Esophagus squamous epithelium (tissue), 5 donors: Measurements from ENCODE around the gene HOGA1. TPM values are rescaled to one million over a fixed set of nuclear protein-coding genes. Genes with fewer than 3 reads are reported as not detected.

Source experiments
- DNase-seq: peaks from one replicate; lab custom pipeline; 2025; lab: John Stamatoyannopoulos, UW
- H3K27ac ChIP-seq, 4 donors: fragments of 200-600 bp; sonication (generic); one replicate each; pipeline ENCODE4 v1.5.1; 2016 to 2019; ENCODE audit warnings: mild to moderate bottlenecking in 1 of 4
- H3K27me3 ChIP-seq, 4 donors: fragments of 200-600 bp; sonication (generic); 1 replicate in 3 of 4; 2 replicates in 1 of 4; pipeline versions ENCODE4 v1.5.1 to v1.6.0; 2017 to 2021; ENCODE audit warnings: antibody characterized with exemption in 1 of 4
- H3K36me3 ChIP-seq, 3 donors: fragments of 200-600 bp; sonication (generic); one replicate each; pipeline ENCODE4 v1.5.1; 2016 to 2019
- H3K4me1 ChIP-seq, 3 donors: fragments of 200-600 bp; sonication (generic); one replicate each; pipeline ENCODE4 v1.5.1; 2017 to 2019
- H3K4me3 ChIP-seq, 4 donors: fragments of 200-600 bp; sonication (generic); 1 replicate in 3 of 4; 2 replicates in 1 of 4; pipeline ENCODE4 v1.5.1; 2016 to 2019; ENCODE audit warnings: mild to moderate bottlenecking in 2 of 4, moderate library complexity in 1 of 4
- H3K9me3 ChIP-seq, 3 donors: fragments of 200-600 bp; sonication (generic); one replicate each; pipeline ENCODE4 v1.5.1; 2016 to 2019
- POLR2A ChIP-seq, 4 donors: fragments of 450-650 bp; IDR thresholded peaks; one replicate each; pipeline ENCODE4 v1.6.1; 2017; ENCODE audit warnings: antibody characterized with exemption in 4 of 4, mild to moderate bottlenecking in 4 of 4, moderate library complexity in 3 of 4
- WGBS, 2 donors: methylation state at CpG; one replicate each; pipeline ENCODE4 v1.1.5; 2018; 5-methylcytosine and 5-hydroxymethylcytosine counted together
- intact Hi-C: fragments of 100-400 bp; cut with DNase I; formaldehyde crosslinking; loops from one replicate; pipeline ENCODE4 v1.15.0; 2022
- total RNA-seq, 4 donors: library from RNA; depleted of rRNA; stranded (reverse); fragments of >200 nt; gene quantifications; one replicate each; pipeline ENCODE4 v1.1.0, GENCODE V29; 2016
- TF ChIP-seq, protein P1 (sequence below), 6 experiments: fragments of 450-650 bp in 4 of 6; fragments of 200-600 bp in 2 of 6; sonication (generic) in 2 of 6; IDR thresholded peaks; one replicate each; pipeline ENCODE4 v1.5.1; 2016 to 2019; ENCODE audit warnings: antibody characterized with exemption in 6 of 6, mild to moderate bottlenecking in 4 of 6, moderate library complexity in 4 of 6
- donor health status: DM: yes; HTN: yes; CAD: no.

HOGA1 gene
- total RNA-seq, 4 donors from 2014 or later: 0.62 to 1.1 (median 1.1) TPM

DNA sequence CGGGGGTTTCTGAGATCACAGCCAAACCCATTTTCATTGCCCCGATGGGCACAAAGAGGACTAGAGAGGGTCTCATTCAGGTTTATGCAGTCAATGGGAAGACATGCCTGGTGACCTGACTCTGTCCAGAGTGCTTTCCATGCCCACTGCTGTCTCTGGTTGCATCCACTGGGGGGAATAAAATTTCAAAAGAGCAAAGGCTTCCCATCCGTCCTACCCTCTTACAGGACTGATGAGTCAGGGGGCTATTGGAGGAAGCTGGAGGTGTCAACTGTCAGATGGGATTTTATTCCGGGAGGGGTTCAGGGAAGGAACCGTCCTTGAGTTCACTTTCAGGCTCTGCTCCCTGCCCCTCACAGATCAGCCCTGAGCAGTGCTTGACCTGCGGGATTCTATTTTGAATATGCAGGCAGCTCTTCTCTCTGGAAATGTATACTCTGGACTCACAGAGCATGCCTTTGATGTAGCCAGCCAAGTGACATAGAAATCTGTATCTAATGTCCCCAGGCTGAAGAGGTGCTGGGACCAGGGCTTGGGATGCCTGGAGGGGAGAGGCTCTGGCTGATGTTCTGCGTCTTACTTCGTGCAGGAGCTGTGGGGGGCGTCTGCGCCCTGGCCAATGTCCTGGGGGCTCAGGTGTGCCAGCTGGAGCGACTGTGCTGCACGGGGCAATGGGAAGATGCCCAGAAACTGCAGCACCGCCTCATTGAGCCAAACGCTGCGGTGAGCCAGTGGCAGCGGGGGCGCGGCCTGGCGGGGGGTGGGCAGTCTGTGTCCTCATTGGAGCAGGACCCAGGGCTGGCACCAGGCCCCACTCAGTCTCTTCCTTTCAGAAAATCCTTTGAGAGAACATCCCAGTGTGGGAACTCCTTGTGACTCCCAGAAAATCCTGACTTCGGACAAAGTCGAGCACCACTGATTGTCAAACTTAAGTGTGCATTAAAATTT is 17.4 kb downstream of the HOGA1 start:
- no peaks in the 10 kb centered on the region for H3K36me3 ChIP-seq
- peaks cover 0 to 6% (median 0%) of the 10 kb centered on the region in 3 donors for H3K4me1 ChIP-seq
- H3K9me3 ChIP-seq: no peaks in the 10 kb centered on the region
- H3K27me3 ChIP-seq: no peaks in the 10 kb centered on the region
- H3K4me3 ChIP-seq: no peak overlapping the region
- TF ChIP-seq POLR2A (IDR thresholded peaks at IDR 0.05): no peak
- TF ChIP-seq, protein P1, sequence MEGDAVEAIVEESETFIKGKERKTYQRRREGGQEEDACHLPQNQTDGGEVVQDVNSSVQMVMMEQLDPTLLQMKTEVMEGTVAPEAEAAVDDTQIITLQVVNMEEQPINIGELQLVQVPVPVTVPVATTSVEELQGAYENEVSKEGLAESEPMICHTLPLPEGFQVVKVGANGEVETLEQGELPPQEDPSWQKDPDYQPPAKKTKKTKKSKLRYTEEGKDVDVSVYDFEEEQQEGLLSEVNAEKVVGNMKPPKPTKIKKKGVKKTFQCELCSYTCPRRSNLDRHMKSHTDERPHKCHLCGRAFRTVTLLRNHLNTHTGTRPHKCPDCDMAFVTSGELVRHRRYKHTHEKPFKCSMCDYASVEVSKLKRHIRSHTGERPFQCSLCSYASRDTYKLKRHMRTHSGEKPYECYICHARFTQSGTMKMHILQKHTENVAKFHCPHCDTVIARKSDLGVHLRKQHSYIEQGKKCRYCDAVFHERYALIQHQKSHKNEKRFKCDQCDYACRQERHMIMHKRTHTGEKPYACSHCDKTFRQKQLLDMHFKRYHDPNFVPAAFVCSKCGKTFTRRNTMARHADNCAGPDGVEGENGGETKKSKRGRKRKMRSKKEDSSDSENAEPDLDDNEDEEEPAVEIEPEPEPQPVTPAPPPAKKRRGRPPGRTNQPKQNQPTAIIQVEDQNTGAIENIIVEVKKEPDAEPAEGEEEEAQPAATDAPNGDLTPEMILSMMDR (IDR thresholded peaks at IDR 0.05): no peak
- intact Hi-C loops: no loop called here
- no peak overlapping the region for H3K27ac ChIP-seq
- WGBS, 2 donors: 67 to 83% methylated on average over 15 to 16 of the region's 21 CpGs
- no peak for DNase-seq

DNA sequence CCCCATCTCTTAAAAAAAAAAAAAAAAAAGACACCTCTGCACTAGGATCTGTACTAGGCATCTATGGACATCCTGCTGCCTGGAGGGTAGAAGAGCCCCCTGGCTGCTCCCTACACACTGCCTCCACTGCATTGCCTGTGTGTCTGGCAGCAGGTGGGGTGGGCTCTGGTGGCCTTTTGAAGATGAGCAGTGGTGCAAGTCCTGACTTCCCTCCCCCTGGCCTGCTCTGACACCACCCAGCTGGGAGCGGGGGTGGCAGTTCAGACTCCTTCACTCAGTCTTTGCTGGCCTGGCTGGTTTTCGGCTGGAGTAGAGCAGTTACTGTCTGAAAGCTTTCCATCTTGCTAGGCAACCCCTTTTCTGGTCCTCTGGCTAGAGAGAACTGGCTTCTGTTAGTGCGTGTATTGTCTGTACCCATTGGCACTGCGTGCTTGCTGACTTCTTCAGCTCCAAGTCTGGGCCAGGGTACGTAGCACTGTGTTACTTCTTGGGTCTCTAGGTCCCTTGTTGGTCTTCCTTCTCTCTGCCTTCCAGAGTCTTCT is 23.0 kb downstream of the HOGA1 start:
- TF ChIP-seq POLR2A (IDR thresholded peaks at IDR 0.05): no peak
- TF ChIP-seq, protein P1 (IDR thresholded peaks at IDR 0.05): no peak
- Histone ChIP-seq H3K27me3 (no peaks in the 10 kb centered on the region), H3K9me3 (no peaks in the 10 kb centered on the region), H3K4me1 (peaks cover 0 to 1% (median 0%) of the 10 kb centered on the region in 3 donors), H3K27ac (no peak overlapping the region), H3K4me3 (no peak overlapping the region), H3K36me3 (no peaks in the 10 kb centered on the region)
- no peak for DNase-seq
- WGBS, 2 donors: 89 to 92% methylated on average over 5 of the region's 5 CpGs
- intact Hi-C loops: no loop called here

DNA sequence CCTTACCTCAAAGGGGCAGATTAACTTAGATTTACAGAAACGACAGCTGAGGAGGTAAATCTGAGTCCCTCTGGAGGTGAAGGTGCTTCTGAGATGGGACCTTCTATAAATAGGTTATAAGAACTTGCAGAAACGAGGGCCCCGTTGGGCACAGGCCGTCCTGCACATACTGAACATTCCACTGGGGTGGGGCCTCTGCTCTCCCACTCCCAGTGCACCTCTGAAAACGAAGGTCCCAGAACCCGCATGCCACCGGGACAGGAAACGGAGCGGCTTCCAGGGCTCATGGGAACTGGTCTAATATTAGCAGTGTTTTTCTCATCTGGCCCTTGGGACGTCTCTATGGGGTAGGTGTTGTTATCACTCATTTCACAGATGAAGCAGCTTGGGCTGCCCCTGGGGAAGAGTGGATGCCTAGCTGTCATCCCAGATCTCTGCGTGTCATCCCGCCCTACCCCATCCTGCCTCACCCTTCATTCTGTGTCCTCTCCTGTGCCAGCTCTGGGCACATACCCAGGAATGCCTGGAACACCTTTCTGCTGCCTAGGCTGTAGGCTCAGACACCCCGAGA is 24.9 kb downstream of the HOGA1 start:
- peaks cover 0 to 4% (median 0%) of the 10 kb centered on the region in 3 donors for H3K4me1 ChIP-seq
- no peak for DNase-seq
- 65 to 70% methylated on average over 13 of the region's 13 CpGs for WGBS, 2 donors
- H3K27ac ChIP-seq: no peak overlapping the region
- H3K36me3 ChIP-seq: no peaks in the 10 kb centered on the region
- H3K4me3 ChIP-seq: no peak overlapping the region
- H3K9me3 ChIP-seq: no peaks in the 10 kb centered on the region
- TF ChIP-seq, protein P1 (IDR thresholded peaks at IDR 0.05): no peak
- TF ChIP-seq POLR2A (IDR thresholded peaks at IDR 0.05): no peak
- H3K27me3 ChIP-seq: no peaks in the 10 kb centered on the region
- intact Hi-C loops: no loop called here

DNA sequence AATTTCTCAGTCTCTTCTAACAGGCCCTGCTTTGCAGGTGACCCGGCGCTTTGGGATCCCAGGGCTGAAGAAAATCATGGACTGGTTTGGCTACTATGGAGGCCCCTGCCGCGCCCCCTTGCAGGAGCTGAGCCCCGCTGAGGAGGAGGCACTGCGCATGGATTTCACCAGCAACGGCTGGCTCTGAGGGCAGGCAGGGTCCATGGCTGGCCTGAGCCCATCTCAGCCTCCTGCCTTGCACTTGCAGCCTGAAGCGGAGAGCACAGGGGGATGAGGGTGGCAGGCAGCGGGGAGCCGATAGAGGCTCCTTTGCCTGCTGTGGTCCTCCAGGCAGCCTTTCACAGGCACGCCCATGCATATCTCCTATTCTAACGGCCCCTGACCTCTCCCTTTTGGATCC is 27.3 kb downstream of the HOGA1 start:
- TF ChIP-seq POLR2A (IDR thresholded peaks at IDR 0.05): no peak
- TF ChIP-seq, protein P1 (IDR thresholded peaks at IDR 0.05): no peak
- Histone ChIP-seq H3K27me3 (no peaks in the 10 kb centered on the region), H3K36me3 (no peaks in the 10 kb centered on the region), H3K9me3 (no peaks in the 10 kb centered on the region), H3K4me3 (no peak overlapping the region), H3K4me1 (peaks cover 0 to 4% (median 0%) of the 10 kb centered on the region in 3 donors), H3K27ac (no peak overlapping the region)
- WGBS, 2 donors: 85% methylated on average over 8 to 9 of the region's 12 CpGs
- DNase-seq: no peak
- intact Hi-C loops: no loop called here

DNA sequence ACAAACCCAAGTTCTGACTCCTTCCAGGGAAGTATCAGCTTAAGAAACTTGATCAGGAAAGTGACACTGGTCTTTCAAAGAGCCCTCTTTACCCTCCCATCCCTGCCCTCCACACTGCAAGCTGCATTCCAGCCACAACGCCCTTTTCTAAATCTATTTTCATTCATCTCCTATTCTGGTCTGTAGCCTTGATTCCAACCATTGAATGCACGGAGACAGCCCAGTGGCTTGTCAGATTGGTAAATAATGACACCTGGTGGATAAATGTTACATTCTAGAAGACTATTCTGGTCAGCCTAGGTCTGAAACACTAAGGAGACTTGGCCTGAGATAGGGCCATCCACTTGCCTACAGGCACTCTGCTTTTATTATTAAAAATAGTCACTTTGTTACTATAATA is 28.2 kb downstream of the HOGA1 start:
- Histone ChIP-seq H3K4me3 (no peak overlapping the region), H3K9me3 (no peaks in the 10 kb centered on the region), H3K4me1 (peaks cover 0 to 4% (median 0%) of the 10 kb centered on the region in 3 donors), H3K27ac (no peak overlapping the region), H3K27me3 (no peaks in the 10 kb centered on the region), H3K36me3 (no peaks in the 10 kb centered on the region)
- intact Hi-C loops: no loop called here
- no peak for TF ChIP-seq POLR2A (IDR thresholded peaks at IDR 0.05)
- TF ChIP-seq, protein P1 (IDR thresholded peaks at IDR 0.05): peak in 5 of 6 experiments; percentile 36 to 74 (median 48)
- no peak for DNase-seq
- 20 to 34% methylated on average over 2 of the region's 2 CpGs for WGBS, 2 donors
